ENCODE data around the gene DLST. TPM values are rescaled to one million over a fixed set of nuclear protein-coding genes. Genes with fewer than 3 reads are reported as not detected.

Gene DLST
- total and polyA plus RNA-seq, 11 donors = 75.7 to 251 (median 190) TPM

DNA sequence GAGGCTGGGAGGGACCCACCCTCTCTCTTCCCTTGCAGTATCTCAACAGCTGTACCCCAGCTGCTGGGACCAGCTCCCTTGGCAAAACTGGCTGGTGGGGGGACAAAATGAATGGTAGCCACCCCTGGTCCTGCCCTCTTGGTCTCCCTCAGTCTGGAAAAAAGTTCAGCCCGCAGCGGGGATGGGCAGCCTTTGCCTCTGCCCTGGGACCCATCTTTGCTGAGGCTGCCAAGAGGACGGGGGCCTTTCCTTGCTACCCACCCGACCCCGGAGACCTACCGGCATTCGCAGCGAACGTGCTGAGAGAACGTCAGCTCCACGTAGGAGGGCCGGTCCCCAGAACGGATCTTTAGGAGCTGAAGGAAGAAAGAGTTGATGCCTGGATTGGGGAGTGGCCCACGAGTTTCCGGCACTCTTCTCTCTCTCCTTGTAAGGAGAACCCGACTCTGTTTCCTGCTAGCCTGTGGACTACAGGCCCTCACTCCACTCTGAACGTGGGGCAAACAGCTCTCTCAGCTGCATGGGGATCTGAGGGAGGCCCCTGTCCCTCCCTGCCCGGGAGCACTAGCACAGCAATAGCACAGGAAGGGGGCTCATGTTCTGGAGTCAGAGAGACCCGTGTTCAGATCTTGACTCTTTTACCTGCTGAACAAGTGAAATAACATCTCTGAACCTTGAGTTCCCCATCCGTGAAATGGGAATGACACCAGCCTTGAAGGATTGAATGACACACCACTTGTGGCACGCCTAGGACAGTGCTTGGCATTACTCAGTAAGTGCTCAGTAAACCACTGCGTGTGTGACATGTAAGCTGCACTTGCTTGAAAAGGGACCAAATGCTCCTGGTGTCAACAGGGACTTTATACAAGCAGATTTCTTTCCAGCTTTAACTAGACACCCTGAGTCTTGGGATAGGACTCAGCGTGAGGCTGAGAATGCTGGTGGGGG is 66.8 kb downstream of the DLST start:
- Histone ChIP-seq H3K36me3 (peaks cover 0 to 36% (median 30%) of the 10 kb centered on the region in 9 donors), H3K9me3 (no peaks in the 10 kb centered on the region), H3K4me3 (no peak overlapping the region), H3K27ac (peak overlapping the region in 2 of 12 donors; percentile 3 to 13), H3K4me1 (peaks cover 0 to 59% (median 24%) of the 10 kb centered on the region in 12 donors), H3K27me3 (no peaks in the 10 kb centered on the region)
- intact Hi-C loops (cut with DNase I) = loop anchor here in 8 of 10 donors (5.0 to 10.0 kb wide), 9 partner anchors 36 to 136 kb away; partner anchors contain the start of genes EIF2B2 (in 4 of the 8), ZC2HC1C (in 2 of the 8) and ACYP1 (in 1 of the 8)
- TF ChIP-seq POLR2A (IDR thresholded peaks at IDR 0.05) = no peak
- no peak for TF ChIP-seq CTCF (IDR thresholded peaks at IDR 0.05)
- 80 to 86% (median 83%) methylated on average over 20 to 23 of the region's 23 CpGs for WGBS, 4 donors
- DNase-seq (no peak), ATAC-seq (no peak)

GRCh38 chr14:74949191-74949601 is 67.5 kb downstream of the DLST start:
- 88 to 95% (median 91%) methylated on average over 1 to 16 of the region's 16 CpGs for WGBS, 4 donors
- no peak for TF ChIP-seq POLR2A (IDR thresholded peaks at IDR 0.05)
- TF ChIP-seq CTCF (IDR thresholded peaks at IDR 0.05) = no peak
- H3K4me3 ChIP-seq = no peak overlapping the region
- no peaks in the 10 kb centered on the region for H3K27me3 ChIP-seq
- peak overlapping the region in 1 of 12 donors; percentile 3 for H3K27ac ChIP-seq
- no peaks in the 10 kb centered on the region for H3K9me3 ChIP-seq
- no peak for ATAC-seq
- H3K4me1 ChIP-seq = peaks cover 0 to 66% (median 27%) of the 10 kb centered on the region in 12 donors
- no peak for DNase-seq
- intact Hi-C loops (cut with DNase I) = loop anchor here in 8 of 10 donors (5.0 to 10.0 kb wide), 9 partner anchors 37 to 136 kb away; partner anchors contain the start of genes EIF2B2 (in 4 of the 8), ZC2HC1C (in 2 of the 8) and ACYP1 (in 1 of the 8)
- H3K36me3 ChIP-seq = peaks cover 0 to 33% (median 28%) of the 10 kb centered on the region in 9 donors

GRCh38 chr14:74949859-74950573 is 68.3 kb downstream of the DLST start:
- no peak overlapping the region for H3K4me3 ChIP-seq
- peaks cover 0 to 5% (median 0%) of the 10 kb centered on the region in 9 donors for H3K27me3 ChIP-seq
- DNase-seq = no peak
- H3K36me3 ChIP-seq = peaks cover 0 to 30% (median 23%) of the 10 kb centered on the region in 9 donors
- peaks cover 0 to 70% (median 34%) of the 10 kb centered on the region in 12 donors for H3K4me1 ChIP-seq
- peak overlapping the region in 1 of 12 donors; percentile 3 for H3K27ac ChIP-seq
- intact Hi-C loops (cut with DNase I) = loop anchor here in 8 of 10 donors (5.0 to 10.0 kb wide), 9 partner anchors 38 to 135 kb away; partner anchors contain the start of genes EIF2B2 (in 5 of the 8), ZC2HC1C (in 2 of the 8) and ACYP1 (in 1 of the 8)
- TF ChIP-seq POLR2A (IDR thresholded peaks at IDR 0.05) (no peak), CTCF (IDR thresholded peaks at IDR 0.05) (no peak)
- 79 to 84% (median 81%) methylated on average over 15 to 17 of the region's 17 CpGs for WGBS, 4 donors
- ATAC-seq = no peak
- no peaks in the 10 kb centered on the region for H3K9me3 ChIP-seq
